ENCODE data around the gene PVALEF.

Gene PVALEF

DNA sequence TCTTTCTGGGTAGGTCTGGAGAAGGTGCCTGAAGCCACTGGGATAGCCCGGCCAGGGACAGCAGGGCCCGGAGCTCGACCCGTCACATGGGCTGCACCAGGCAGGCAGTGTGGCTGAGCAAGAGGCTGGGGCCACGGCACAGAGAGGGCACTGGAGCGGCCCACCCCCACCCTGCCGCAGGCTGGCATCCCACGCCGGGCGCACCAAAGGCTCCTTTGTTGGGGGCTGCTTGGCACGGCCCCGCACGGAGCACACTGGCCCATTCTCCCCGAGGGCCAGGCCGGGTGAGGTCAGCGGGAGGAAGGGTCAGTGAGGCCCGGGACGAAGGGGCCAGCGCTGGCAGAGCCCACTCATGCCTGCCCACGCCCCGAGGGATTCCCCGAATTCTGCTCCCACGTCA is 36.5 kb upstream of the PVALEF start:
- no peak for DNase-seq (ENCODE audit: low read depth)

GRCh38 chr17:81129289-81129688 is 36.0 kb upstream of the PVALEF start:
- DNase-seq (ENCODE audit: low read depth): no peak

DNA sequence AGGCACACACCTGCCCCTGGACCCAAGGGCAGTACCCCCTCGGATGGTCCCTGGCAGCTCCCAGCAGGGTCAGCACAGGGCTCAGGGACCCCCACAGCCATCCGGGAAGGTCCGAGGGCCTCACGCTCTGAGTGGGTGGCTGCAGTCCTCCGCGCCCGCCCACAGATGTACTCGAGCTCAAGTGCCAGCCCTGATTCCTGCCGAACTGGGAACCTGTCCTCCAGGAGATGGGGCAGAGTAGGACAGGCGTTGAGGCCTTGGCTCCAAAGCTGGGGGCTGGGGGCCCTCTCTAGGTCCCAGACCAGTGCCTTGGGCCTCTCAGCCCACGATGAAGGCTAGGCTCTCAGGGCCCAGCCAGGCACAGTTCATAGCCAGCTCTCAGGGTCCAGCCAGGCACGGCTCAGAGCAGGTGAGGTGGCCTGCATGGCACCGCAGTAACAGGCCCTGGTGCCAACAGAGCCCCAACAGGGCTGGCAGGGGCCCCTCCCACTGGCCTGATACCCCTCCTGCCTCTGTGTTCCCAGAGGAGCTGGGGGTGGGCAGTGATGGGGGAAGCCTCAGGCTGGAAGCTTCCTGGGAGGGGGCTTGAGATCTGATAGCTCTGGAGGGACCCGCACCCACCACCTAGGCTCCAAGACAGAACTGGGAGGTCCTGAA is 35.5 kb upstream of the PVALEF start:
- no peak for DNase-seq (ENCODE audit: low read depth)

DNA sequence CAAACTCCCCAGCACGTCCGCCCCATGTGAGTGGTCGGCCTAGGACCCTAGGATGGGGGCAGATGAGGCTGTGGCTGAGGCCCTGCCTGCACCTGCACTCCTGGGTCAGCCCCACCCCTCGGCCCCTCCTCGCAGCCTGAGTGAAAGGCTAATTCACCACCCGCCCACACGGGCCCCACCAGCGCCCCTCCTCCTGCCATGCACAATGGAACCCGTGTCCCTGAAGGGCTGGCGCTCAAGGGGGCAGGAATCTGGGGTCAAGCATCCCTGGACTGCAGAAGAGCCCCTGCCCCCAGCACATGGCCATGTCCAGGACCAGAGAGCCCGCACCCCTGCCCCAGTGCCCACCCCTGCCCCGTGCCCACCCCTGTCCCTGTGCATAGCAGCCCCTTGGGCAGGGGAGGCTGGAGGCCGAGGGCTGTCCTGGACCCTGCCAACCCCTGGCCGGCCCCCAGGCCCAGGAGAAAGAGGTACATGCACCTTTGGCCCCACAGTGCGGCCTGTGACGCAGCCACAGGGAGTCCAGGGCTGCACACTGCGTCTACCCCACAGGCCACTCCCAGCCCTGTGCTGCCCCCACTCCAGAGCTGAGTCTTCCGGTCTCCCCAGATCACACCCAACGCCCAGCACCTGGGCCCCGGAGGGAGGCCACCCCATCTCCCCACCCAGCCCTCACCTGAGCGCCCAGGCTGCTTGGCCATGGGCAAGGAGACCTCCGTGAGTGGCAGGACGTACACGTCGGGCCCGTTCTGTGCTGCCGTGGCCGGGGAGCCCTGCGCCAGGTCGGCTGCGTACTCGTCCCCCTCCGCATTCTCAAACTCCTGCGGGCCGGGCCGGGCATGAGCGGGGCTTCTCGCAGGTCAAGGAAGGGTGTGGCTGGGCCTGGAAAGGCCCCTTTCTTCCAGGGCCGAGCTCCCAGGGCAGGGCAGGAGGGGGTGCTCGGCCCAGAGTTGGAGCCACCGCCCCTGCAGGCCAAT is 34.6 kb upstream of the PVALEF start:
- no peak for DNase-seq (ENCODE audit: low read depth)

- DNase-seq (ENCODE audit: low read depth): no peak
These were observed 33.7 kb upstream of the PVALEF start for GRCh38 chr17:81131486-81132196.

DNA sequence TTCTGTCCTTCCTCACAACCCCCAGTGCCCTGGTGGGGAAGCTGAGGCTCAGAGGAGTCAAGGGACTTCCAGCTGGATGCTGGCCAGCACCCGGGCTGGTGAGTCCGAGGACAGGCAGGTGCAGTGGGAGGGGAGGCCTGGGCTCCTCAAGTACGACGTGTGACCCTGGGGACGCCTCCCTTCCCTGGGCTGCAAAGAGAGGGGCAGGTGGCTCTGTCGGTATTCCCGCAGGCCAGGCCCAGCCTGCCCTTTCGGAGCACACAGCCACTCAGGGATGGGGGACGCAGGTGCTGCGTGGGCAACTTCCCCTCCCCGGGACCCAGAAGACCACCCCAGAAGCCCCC is 33.1 kb upstream of the PVALEF start:
- no peak for DNase-seq (ENCODE audit: low read depth)

DNA sequence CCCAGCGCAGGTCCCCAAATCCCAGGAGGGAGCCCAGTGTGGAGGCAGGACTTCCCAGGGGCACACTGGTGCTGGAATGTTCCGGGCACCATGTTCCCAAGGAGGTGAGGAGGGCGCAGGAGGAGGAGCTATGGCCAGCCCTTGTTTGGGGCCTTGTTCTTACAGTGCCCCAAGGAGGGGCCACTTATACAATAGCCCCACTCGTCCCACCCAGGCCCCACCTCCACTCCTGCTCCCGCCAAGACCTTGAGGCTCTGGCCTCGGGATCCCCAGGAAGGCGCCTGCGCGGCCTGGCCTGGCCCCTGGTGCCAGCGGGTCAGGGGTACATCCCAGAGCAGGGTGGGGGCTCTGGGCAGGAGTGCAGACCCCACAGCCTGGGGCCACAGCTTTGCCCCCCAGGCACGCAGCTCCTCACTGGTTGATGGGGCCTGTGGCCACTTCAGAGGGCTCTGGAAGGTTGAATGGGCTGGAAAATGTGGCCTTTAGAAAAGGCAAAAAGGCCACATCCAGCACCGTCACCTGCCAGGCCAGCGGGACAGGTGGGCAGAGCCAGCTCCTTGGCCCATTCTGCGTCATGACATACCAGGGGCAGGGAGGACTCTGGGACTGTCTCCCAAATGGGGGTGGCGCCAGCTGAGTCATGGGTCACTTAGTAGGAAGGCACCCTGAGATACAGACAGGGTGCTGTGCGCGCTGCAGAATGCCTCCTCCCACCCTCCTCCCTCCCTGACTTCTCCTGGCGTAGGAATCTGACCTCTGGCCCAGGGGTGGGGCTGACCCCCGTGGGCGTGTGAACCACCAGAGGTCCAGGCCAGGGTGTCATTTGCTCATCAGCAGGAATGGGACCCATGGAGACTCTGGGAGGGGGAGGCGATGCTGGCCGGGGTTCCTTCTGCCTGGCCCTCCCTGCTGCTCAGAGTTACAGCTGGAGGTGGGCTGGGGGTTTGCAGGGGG is 32.3 kb upstream of the PVALEF start:
- DNase-seq (ENCODE audit: low read depth): no peak

DNA sequence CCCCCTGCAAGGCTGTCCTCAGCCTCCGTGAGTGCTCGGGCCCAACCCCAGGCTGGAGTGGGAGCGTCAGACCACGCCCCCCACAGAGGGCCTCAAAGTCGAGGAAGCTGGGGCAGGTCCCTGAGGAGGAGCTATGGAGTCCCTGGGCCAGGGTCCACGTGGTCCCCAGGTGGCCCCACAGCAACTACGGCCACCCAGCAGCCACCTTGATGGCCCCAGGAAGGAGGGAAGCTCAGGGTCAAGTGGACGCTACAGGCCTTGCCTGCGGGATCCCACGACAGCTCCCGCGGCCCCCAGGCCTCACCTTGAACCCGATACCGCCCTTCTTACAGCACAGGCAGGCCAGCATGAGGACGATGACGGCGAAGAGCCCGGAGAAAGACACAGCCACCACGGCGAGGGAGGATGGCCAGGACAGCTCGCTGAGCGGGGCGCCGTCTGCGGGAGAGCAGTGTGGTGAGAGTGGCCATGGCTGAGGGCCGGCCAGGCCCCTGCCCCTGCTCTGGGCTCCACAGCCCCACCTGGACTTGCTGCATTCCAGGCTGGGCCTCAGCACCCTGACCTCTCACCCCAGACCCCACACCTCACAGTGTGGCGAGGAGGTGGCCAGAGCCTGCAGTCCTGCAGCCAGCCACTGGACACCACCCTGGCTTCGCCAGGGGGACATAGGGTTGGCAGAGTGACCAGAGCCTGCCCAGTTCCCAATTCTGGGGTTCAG is 31.1 kb upstream of the PVALEF start:
- no peak for DNase-seq (ENCODE audit: low read depth)

GRCh38 chr17:81135505-81136278 is 29.6 kb upstream of the PVALEF start:
- DNase-seq (ENCODE audit: low read depth): no peak

- no peak for DNase-seq (ENCODE audit: low read depth)
These were observed 28.9 kb upstream of the PVALEF start for GRCh38 chr17:81136366-81136765.

GRCh38 chr17:81137248-81137647 is 28.1 kb upstream of the PVALEF start:
- no peak for DNase-seq (ENCODE audit: low read depth)

DNA sequence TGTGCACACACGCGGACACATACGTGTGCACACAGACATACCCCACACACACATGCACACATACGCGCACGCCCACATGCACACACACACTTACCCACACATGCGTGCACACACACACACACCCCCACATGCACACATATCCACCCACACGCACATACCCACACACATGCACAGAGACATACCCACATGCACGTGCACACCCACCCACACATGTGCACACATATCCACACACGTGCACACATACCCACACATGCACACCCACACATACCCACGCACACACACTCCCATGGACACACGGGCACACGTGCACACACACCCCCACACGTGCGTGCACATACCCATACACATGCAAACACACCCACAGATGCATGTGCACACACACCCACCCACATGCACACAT is 27.2 kb upstream of the PVALEF start:
- DNase-seq (ENCODE audit: low read depth): no peak

- DNase-seq (ENCODE audit: low read depth): no peak
These were observed 26.8 kb upstream of the PVALEF start for GRCh38 chr17:81138500-81138899.

DNA sequence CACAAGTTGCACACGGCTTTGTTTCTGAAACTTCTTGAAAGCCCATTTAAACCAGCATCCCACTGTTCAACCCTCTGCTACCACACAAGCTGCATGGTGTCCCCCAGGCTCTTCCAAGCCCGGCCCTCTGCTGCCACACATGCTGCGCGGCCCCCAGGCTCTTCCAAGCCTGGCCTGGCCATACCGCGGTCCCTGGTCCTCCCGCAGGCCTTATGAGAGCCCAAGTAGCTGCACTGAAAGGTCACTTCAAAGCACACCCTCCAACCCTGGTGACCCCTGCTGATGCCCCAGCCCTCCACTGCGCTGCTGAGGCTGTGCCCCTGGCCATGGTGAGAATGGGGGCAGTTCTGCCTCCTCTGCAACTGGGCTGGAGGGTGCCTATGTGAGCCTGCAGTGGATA is 25.9 kb upstream of the PVALEF start:
- no peak for DNase-seq (ENCODE audit: low read depth)

- no peak for DNase-seq (ENCODE audit: low read depth)
These were observed 25.3 kb upstream of the PVALEF start for GRCh38 chr17:81140018-81140417.

- no peak for DNase-seq (ENCODE audit: low read depth)
These were observed 24.6 kb upstream of the PVALEF start for GRCh38 chr17:81140695-81141094.

DNA sequence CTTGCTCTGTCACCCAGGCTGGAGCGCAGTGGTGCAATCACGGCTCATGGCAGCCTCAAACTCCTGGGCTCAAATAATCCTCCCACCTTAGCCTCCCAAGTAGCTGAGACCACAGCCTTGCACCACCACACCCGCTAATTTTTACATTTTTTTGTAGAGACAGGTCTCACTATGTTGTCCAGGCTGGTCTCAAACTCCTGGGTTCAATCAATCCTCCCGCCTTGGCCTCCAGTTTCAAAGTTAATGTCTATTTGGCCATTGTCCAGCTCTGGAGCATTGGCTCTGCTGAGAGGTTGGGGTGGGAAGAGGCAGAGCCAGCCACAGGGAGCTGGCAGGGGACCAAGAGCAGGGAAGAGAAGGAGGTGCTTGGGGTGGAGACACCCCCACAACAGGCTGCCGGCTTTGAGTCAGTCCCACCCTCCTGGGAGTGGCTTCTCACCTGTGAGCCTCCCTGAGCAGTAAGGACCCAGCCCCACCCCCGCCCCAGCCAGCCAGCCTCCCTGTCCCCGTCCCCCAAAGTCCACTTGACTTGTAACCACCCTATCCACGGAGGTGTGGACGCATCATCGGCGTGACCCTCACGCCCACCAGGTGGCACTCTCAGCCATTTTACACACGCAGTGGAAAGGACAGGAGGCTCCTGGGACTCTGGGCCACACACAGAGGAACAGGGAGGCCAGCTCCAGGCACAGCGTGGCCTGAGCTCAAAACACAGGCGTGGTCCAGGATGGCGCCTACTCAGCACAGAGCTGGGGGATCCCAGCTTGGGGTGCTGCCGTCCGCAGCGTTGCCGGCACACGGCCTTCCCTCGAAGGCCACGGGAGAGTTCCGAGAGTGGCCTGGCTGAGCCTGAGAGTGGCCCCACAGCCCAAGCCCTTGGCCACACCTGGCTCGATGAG is 22.8 kb upstream of the PVALEF start:
- peak; percentile 23 for DNase-seq (ENCODE audit: low read depth)

GRCh38 chr17:81143200-81143527 is 22.1 kb upstream of the PVALEF start:
- no peak for DNase-seq (ENCODE audit: low read depth)

- DNase-seq (ENCODE audit: low read depth): no peak
These were observed 21.4 kb upstream of the PVALEF start for GRCh38 chr17:81143717-81144422.
